ENCODE results near the gene CHURC1.

- TF ChIP-seq CTCF (IDR thresholded peaks at IDR 0.05; ENCODE audit: borderline replicate concordance, extremely low read depth, low read length, poor library complexity, severe bottlenecking): no peak
- TF ChIP-seq EZH2 (IDR thresholded peaks at IDR 0.05; ENCODE audit: borderline replicate concordance, low read depth, low read length, severe bottlenecking): no peak
Observed at GRCh38 chr14:64868841-64869240, 45.4 kb upstream of the CHURC1 start.
